Psoas muscle (tissue), 8 donors: Measurements from ENCODE around the gene GMCL2. TPM values are rescaled to one million over a fixed set of nuclear protein-coding genes. Genes with fewer than 3 reads are reported as not detected.
"Not testable (repeated sequence)": the region's sequence is repeated elsewhere in the genome, so short reads cannot be mapped to it uniquely, and the experiment has no call there.

Experiments
- ATAC-seq, 4 donors: fragments of 200-7000 bp; cut with Tn5 transposase; one replicate each; pipeline ENCODE4 v1.9.1; 2020; ENCODE audit warnings: moderate library complexity in 3 of 4, mild to moderate bottlenecking in 2 of 4
- DNase-seq, 2 donors: peaks; one replicate each; pipeline ENCODE4 v3.0.0-alpha.2; 2020
- H3K27ac ChIP-seq: fragments of 200-600 bp; one replicate; pipeline ENCODE4 v1.8.0; 2022
- H3K27me3 ChIP-seq, 3 donors: fragments of 200-600 bp in 1 of 3; one replicate each; pipeline versions ENCODE4 v1.6.1 to v1.8.0; 2013 to 2022; ENCODE audit warnings: low read length in 2 of 3, mild to moderate bottlenecking in 2 of 3, moderate library complexity in 1 of 3; ENCODE audit not compliant: insufficient read depth in 3 of 3
- H3K36me3 ChIP-seq, 2 donors: fragments of 200-600 bp in 1 of 2; one replicate each; pipeline versions ENCODE4 v1.6.1 to v1.8.0; 2013 to 2022; ENCODE audit warnings: low read depth in 1 of 2, mild to moderate bottlenecking in 1 of 2, moderate library complexity in 1 of 2; ENCODE audit not compliant: insufficient read depth in 1 of 2
- H3K4me1 ChIP-seq: fragments of 200-600 bp; one replicate; pipeline ENCODE4 v1.8.0; 2022
- H3K4me3 ChIP-seq: fragments of 200-600 bp; one replicate; pipeline ENCODE4 v1.8.0; 2022; ENCODE audit warnings: mild to moderate bottlenecking
- H3K9me3 ChIP-seq: fragments of 200-600 bp; one replicate; pipeline ENCODE4 v1.8.0; 2022
- WGBS, 3 donors: extraction: QIAGEN DNeasy Blood & Tissue Kit; methylation state at CpG; one replicate each; pipeline versions ENCODE4 v1.1.6 to v1.1.7; 2013; 5-methylcytosine and 5-hydroxymethylcytosine counted together
- intact Hi-C, 2 donors: fragments of 100-400 bp; cut with DNase I; formaldehyde crosslinking; loops; one replicate each; pipeline versions ENCODE4 v1.11.0 to v1.14.2; 2022
- polyA plus RNA-seq, 3 donors: library from polyadenylated mRNA; stranded (reverse); fragments of 200-250 nt; gene quantifications; one replicate each; pipeline ENCODE4 v1.2.3, GENCODE V29; 2013
- total RNA-seq, 4 donors: library from RNA; stranded (reverse); fragmentation: NEBNext Ultra II Directional in 2 of 4; extraction: Animal tissue kit (Norgen Biotek cat#: 25700) in 2 of 4; gene quantifications; one replicate each; pipeline versions ENCODE4 v1.2.1 to v1.2.4, GENCODE V29; 2021 to 2023
- TF ChIP-seq, protein P1 (sequence below): fragments of 200-600 bp; IDR thresholded peaks from one replicate; pipeline ENCODE4 v1.8.0; 2022; ENCODE audit warnings: antibody characterized with exemption
- donor health status: healthy with polysubstance abuse.
- donor health status: DM: no; HTN: no; CAD: no; lungs with moderate emphysema.
- donor health status: Bipolar disorder and iron deficiency.
- donor health status: healthy.
- donor health status: DM: yes; HTN: yes; CAD: no.
- donor health status: DM: no; HTN: no; CAD: no.
- donor health status: DM: no; HTN: no; CAD: no.
- donor health status: DM: yes; HTN: yes; CAD: no.

GMCL2 gene
- total and polyA plus RNA-seq, 7 donors: not detected

DNA sequence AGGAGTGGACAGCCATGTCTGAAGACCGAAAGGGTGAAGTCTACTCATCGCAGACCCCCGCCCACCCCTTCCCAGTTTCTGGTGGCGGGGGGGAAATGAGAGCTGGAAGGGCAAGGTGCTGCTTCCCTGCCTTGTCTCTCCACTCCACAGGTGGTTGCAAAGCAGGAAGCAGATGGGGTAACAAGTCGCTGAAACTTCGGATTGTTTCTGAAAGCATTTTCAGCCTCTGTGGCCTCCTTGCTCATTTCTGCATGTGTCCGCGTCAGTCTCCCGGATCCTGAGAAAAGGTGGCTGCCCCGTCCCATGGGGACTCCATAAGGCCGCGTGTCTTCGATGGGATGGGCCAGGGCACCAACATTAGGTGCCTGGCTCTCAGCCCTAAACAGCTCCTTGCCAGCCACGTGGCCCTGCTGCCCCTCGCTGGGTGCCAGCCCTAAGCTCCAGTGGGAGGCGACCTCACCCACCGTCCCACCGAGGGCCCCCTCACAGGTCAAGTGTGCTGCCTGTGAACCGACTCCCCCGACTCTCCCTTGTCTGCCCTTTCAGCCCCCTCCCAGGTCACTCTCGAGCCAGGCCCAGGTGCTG is 44.5 kb upstream of the GMCL2 start:
- intact Hi-C loops: loop anchor here in 1 of 2 donors (5.0 kb wide), 1 partner anchor 361 kb away; the partner anchor contains the start of gene COL23A1
- Histone ChIP-seq H3K27me3 (no peaks in the 10 kb centered on the region), H3K4me1 (peaks cover 48% of the 10 kb centered on the region), H3K36me3 (peaks cover 0 to 39% of the 10 kb centered on the region in 2 donors), H3K27ac (peak overlapping the region; percentile 99), H3K4me3 (peak overlapping the region; percentile 94), H3K9me3 (no peaks in the 10 kb centered on the region)
- ATAC-seq: peak; percentile 11 to 32 (median 24)
- DNase-seq: no peak
- TF ChIP-seq, protein P1, sequence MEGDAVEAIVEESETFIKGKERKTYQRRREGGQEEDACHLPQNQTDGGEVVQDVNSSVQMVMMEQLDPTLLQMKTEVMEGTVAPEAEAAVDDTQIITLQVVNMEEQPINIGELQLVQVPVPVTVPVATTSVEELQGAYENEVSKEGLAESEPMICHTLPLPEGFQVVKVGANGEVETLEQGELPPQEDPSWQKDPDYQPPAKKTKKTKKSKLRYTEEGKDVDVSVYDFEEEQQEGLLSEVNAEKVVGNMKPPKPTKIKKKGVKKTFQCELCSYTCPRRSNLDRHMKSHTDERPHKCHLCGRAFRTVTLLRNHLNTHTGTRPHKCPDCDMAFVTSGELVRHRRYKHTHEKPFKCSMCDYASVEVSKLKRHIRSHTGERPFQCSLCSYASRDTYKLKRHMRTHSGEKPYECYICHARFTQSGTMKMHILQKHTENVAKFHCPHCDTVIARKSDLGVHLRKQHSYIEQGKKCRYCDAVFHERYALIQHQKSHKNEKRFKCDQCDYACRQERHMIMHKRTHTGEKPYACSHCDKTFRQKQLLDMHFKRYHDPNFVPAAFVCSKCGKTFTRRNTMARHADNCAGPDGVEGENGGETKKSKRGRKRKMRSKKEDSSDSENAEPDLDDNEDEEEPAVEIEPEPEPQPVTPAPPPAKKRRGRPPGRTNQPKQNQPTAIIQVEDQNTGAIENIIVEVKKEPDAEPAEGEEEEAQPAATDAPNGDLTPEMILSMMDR: no peak
- WGBS, 3 donors: 17 to 19% (median 17%) methylated on average over 21 of the region's 21 CpGs

DNA sequence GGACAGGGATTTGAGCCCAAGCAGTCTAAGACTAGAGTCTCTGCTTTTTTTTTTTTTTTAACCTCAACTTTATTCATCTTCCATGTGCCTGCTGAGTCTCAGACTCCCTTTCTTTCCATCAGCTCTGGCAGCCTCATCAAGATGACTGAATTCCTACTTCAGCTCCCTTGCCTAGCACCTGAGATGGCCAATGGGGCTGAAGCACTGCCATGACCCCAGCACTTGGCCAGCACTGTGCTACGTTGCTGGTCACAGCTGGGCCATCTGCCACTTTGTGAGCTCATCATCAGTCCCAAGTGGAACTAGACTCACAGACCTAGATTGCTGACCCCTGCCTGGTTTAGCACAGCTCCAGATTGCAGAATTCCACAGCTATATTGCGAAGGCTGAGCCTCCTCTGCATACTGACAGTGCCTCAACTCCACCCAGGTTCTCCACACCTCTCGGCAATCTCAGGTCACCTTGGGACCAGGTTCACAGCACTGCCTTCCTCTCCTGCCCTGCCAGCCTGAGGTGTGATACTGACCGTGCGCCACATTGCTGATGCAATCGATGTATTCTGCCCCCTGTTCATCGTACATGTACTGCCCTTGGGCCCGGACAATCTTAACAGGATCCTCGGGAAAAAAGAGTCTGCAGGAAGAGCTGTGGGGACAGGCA is 43.8 kb upstream of the GMCL2 start:
- intact Hi-C loops: loop anchor here in 1 of 2 donors (5.0 kb wide), 1 partner anchor 361 kb away; the partner anchor contains the start of gene COL23A1
- TF ChIP-seq, protein P1: no peak
- peaks cover 43% of the 10 kb centered on the region for H3K4me1 ChIP-seq
- DNase-seq (peak; percentile 87 to 94), ATAC-seq (peak; percentile 60 to 76 (median 72))
- H3K27me3 ChIP-seq: no peaks in the 10 kb centered on the region
- H3K36me3 ChIP-seq: peaks cover 0 to 45% of the 10 kb centered on the region in 2 donors
- H3K4me3 ChIP-seq: peak overlapping the region; percentile 94
- H3K27ac ChIP-seq: peak overlapping the region; percentile 99
- no peaks in the 10 kb centered on the region for H3K9me3 ChIP-seq
- 45 to 53% (median 46%) methylated on average over 9 of the region's 9 CpGs for WGBS, 3 donors

DNA sequence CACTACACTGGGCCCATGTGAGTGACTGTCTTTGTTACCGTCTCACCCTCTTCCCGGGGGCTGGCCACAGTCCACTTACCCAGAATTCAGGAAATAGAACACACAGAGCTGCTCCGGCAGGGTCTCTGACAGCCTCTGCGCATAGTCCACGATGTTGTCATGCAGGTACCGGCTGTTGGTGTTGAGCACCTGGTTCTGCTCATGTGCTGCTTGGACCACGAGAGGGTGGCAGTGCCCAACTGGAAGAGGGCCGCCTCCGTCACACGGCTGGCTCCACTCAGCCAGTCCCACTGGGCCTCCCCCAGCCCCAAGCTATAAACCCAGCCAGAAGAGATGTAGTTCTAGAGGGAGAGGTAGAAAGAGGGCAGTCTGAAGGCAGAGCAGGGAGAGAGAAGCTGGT is 42.7 kb upstream of the GMCL2 start:
- TF ChIP-seq, protein P1: no peak
- Histone ChIP-seq H3K27me3 (no peaks in the 10 kb centered on the region), H3K27ac (peak overlapping the region; percentile 99), H3K9me3 (no peaks in the 10 kb centered on the region), H3K4me1 (peaks cover 39% of the 10 kb centered on the region), H3K36me3 (peaks cover 3 to 55% of the 10 kb centered on the region in 2 donors), H3K4me3 (peak overlapping the region; percentile 94)
- ATAC-seq: no peak
- peak in 1 of 2 donors; percentile 34 for DNase-seq
- intact Hi-C loops: loop anchor here in 1 of 2 donors (5.0 kb wide), 1 partner anchor 362 kb away; the partner anchor contains the start of gene COL23A1
- 87 to 90% (median 88%) methylated on average over 10 of the region's 10 CpGs for WGBS, 3 donors

DNA sequence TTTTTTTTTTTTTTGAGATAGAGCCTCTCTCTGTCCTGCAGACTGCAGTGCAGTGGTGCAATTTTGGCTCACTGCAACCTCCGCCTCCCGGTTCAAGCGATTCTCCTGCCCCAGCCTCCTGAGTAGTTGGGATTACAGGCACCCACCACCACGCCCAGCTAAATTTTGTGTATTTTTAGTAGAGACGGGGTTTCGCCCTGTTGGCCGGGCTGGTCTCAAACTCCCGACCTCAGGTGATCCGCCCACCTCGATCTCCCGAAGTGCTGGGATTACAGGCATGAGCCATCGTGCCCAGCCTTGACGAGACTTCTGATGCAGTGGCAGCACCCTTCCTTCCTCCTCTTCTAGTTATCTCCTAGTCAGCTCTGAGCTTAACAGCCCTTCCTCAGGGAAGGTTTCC is 41.9 kb upstream of the GMCL2 start:
- 94 to 95% (median 94%) methylated on average over 13 of the region's 13 CpGs for WGBS, 3 donors
- peaks cover 39% of the 10 kb centered on the region for H3K4me1 ChIP-seq
- ATAC-seq, H3K27me3 ChIP-seq, H3K9me3 ChIP-seq, H3K4me3 ChIP-seq, intact Hi-C loops, H3K27ac ChIP-seq: not testable (repeated sequence)
- peaks cover 9 to 62% of the 10 kb centered on the region in 2 donors for H3K36me3 ChIP-seq
- DNase-seq: peak in 1 of 2 donors; percentile 42

DNA sequence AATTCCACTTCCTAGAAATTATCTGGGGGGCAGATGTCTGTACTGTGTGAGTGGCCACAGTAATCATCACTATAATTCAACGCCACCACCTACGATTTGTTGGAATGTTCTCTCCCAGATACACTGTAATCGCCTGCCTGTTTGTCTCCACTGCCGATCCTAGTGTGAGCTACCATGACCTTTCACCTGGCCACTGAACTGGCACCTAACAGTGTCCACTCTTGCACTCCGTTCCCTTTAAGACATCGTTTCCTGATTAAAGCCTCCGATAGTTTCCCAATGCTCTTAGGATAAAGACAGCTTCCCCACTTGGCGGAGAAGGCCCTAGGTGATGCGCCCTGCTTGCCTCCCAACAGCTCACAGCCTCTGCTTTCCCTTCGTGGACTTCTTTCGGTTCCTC is 41.4 kb upstream of the GMCL2 start:
- H3K36me3 ChIP-seq: peaks cover 11 to 67% of the 10 kb centered on the region in 2 donors
- H3K4me3 ChIP-seq: no peak overlapping the region
- no peak for ATAC-seq
- H3K27ac ChIP-seq: peak overlapping the region; percentile 46
- H3K4me1 ChIP-seq: peaks cover 39% of the 10 kb centered on the region
- DNase-seq: peak in 1 of 2 donors; percentile 14
- H3K9me3 ChIP-seq: no peaks in the 10 kb centered on the region
- intact Hi-C loops: no loop called here
- WGBS, 3 donors: 91 to 94% (median 94%) methylated on average over 11 of the region's 11 CpGs
- TF ChIP-seq, protein P1: no peak
- no peaks in the 10 kb centered on the region for H3K27me3 ChIP-seq
